Islet precursor cell (in vitro differentiated cells): ENCODE measurements around the gene CACNA2D3.

ENCODE experiments used
- DNase-seq: peaks from one replicate; pipeline ENCODE4 v3.0.0-alpha.2; 2018

The CACNA2D3 gene

DNA sequence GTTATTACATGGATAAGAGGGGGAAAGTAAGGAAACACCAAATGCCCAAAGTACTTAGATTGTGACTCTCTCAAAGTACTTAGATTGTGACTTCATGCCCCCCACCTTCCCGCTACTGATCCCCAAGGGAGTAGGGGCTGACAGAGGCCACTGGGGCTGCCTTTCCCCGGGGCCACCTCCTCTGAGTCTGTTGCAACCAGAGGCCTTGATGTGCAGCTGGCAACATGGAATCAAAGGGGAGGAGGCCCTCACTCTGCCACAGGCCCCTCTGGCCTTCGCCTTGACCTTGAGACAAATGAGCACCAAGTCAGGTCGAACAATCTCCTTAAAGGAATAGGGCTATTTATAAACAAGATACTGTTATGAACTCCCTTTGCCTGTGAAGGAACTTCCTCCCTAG is 743.0 kb downstream of the CACNA2D3 start:
- DNase-seq: no peak

DNA sequence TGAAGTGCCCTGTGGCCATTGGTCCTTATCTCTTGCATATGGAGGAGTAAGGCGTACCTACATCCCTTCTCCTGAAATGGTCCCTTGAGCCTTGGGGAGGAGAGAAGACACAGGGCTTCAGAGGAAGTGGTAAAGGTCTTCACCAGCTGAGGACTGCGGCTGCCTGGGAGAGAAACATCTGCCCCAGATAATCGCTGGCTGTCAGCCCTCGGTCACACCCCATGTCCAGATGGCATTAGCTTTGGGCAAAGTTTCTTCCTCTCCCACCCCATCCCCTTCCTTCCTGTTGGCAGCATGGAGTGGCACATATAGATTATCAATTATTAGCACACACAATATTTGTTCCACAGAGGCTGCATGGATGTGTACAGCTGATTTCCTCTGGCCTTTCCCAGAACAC is 743.9 kb downstream of the CACNA2D3 start:
- no peak for DNase-seq

DNA sequence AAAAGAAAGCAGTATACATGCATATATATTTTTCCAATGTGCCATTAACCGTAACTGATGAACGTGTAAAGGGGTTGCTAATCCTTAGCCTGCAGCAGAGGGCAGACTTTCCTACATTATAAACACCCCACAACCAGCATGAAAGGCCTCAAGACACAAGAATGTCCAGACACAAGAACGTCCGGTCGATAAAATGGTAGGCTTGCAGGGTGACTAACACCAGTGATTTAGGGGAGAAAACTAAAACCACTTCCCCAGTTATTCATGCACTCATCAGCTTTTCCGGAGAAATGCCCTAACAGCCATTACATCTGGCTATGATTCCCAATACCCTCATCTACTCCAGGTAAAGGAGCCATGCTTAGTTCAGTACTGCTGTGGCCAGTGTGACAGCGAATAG is 748.1 kb downstream of the CACNA2D3 start:
- DNase-seq: peak; percentile 86

DNA sequence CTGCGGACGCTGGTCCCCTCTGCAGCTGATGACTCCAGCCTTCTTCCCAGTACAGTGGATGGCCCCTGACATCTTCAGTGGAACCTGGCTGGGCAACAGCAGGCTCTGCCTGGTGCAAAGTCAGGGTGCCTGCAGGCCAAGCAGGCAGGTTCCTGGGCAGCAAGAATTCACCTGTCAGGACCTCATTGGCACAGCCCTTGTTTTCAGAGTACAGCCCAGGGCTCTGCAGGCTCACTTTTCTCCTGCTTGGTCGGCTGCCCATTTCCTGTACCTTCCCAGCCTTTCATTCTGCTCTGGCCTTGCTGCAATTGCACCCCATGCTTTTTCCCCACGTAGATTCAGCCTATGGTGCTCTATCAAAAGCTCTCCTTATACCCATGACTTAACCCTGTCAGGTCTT is 749.5 kb downstream of the CACNA2D3 start:
- no peak for DNase-seq

DNA sequence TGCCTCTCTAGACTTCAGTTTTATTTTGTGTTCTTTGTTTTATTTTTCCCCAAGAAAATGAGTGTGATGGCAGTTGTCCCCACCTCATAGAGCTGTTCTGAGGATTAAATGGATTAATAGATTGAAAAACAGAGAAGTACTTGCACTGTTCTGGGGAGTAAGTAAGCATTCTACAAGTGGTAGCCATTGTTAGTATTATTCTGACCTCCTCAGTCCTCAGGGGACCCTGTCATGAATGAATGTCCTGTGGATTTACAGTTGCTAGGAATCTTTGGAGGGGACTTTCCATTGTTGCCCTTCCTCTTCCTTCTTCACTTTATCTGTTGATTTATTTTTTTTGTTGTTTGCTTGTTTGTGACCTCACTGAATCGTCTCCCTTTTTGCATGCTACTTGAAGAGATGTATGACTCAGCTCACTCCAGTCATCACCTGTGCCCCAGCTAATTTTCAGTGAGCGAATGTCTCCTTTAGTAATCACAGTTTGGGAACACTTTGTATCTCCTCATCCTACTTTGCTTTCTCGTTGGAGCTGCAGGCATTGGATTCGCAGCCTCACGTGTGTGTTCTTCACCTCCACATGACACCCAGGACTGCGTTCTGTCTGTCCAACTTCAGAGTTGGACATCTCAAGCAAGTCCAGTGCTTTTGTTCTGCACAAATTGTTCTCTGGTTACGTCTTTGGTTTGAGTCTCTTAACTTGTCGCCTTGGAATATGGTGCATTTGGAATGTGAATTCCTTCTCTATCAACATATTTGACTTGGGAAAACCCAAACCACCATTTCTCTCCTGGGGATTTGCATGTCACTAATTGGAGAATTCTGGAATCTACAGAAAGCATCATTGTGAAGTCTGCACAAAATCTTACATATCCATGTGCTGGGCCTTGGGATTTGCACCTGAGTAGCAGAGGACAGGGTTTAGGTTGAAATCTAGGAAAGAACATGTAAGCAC is 751.0 kb downstream of the CACNA2D3 start:
- DNase-seq: no peak

DNA sequence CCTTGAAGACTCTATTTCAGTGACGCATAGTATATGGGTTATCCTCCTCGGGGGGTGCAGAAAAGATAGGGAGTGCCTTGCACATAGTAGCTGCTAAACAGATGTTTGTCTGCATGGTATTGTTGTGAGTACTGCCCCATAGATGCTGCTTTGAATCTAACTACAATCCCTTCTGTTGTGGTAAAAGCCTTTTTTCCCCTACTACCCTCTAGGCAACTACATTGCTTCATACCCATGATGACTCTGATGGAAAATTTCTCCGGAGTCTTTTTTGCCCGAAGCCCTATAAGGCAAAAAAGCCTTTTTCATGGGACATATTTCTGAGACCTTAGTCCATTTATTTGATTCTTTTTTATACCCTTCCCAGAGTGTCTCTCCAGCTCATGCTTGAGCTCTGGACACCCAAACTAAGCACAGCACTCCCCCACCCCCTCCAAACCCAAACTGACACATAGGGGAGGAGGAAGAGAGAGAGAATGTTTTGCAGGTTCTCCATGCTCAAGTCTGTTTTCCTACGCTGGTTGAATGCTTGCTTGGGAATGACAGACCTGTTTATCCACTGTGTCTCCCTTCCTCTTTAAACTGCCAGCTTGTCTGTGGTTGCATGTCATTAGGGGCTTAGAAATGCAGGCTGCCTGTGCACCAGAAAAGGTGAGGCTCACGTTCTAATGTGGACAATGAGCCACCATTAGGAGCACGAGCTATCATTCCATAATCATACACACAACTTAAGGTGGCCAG is 752.6 kb downstream of the CACNA2D3 start:
- DNase-seq: peak; percentile 69

DNA sequence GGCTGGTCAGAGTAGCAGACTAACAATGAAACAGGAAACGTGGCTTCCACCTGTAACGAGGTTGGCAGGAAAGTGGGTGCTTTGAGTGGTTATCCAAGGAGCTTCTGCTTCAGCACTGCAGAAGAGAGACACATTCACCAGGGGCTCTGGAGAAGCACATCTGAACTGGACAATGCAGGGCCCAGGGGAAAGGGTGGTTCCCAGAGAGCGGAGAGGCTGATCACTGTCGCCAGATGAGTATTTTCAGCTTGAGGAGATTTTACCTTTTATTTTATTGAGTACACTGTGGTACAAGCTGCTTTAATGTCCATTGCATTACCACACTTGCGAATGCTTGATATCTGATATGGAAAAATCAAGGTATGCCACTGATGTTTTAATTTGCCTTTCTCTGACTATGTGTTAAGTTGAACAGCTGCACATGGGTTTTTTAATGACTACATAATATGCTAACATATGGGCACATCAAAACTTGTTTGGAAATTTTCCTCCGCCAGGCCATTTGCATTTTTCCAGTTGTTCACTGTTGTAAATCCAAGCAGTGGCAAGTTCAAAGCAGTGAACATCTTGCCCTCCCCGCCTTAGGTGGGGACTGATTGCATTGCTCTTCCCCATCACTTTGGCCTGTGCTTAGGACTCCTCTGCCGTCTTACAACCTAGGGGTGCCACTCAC is 753.4 kb downstream of the CACNA2D3 start:
- DNase-seq: no peak

DNA sequence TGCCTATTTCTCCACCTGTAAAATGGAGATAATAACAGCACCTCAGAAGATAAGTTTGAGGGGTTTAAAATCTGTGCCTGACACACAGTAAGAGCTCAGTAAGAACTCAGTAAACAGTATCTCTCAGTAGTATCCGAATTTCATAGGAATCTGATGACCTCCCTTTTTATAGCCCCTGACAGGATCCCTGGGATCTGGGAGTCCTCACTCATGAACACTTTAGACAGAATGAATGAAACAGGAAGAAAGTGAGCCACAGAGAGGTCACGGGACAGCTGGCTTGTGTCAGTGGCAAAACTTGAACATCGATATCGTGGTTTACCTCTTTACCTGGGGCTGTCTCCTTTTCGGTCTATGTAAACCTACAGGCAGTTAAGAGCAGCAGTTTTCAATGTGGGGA is 754.3 kb downstream of the CACNA2D3 start:
- DNase-seq: no peak

DNA sequence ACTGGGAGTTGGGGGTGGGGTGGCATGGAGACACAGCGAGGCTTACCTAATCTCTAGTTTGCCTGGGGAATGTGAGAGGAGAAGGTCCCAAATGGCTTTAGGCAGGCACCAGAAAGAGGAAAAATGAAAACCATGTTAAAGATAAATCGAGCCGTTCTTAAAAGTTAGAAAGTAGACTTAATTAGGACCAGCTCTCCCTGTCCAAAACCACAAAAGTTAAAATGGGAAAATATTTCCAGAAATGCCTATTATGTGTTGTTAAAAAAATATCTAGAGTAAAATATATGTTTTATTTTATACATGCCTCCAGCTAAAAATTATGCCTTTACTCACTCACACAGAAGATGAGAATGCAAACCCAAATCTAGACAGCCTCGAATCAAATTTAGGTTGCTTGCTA is 755.4 kb downstream of the CACNA2D3 start:
- DNase-seq: no peak

DNA sequence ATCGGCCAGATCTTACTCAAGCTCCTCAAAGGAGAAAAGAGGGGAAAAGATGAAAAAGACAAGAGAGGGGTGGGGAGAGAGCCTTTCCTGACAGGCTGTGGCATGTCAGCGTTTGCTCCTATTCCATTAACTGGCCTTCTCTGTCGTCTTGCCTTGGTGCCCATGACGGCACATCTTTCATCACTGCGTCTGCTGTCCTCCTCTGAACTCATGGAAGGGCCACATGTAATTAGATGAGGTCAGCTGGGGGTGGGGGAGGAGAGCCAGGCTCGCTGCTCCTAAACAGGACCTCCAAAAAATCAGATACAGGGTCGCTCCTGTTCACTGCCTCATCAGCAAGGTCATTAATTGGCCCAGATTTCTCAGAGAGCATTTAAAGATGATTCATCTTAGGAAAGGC is 755.8 kb downstream of the CACNA2D3 start:
- DNase-seq: peak; percentile 88

DNA sequence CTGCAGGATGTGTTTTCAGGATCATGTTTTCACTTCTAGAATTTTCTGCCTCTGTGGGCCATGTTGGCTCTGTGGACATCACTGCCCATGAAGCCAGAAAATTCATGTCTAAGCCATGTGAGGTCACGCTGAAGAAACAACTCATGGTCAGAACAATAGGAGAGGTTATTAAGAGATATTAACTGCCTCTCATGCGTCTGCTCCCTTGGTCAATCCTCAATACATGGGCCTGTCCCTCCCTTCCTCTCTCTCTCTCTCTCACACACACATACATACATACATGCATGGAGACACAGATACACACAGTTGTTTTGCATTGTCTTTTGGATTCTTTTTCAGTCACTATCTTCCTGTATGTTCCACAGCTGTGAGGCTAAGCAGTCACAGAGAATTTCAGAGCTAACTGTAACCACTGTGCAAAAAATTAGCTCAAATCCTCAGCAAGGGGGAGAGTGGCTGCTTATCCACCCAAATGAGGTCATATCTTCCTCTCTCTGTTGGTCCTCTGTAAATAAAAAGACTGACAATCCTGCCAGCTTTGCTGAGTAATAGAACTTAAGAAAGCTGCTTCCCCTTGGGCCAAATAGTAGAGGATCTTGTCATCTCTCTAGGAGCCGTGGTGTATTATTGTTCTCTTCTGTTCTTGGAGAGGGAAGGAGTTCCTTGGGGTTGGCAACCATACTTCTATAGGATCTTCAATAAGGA is 759.9 kb downstream of the CACNA2D3 start:
- no peak for DNase-seq

DNA sequence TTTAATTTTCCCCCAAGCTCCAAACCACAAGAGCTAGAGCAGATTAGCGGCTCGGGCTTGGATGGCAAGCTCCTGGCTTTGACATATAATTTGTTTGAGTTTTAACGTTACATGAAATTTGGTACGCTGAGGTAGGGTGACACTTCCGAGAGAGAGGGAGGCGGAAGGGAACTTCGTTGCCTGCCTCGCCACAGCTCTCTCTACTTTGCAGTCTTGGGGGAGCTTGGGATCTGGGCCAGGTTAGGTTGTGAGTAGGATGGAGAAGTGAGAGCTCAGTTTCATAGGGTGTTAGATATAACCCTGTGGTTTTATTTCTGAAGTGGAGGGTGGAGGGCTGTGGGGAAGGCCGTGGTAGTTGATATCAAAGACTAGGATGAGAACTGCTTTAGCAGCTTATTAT is 765.8 kb downstream of the CACNA2D3 start:
- no peak for DNase-seq

DNA sequence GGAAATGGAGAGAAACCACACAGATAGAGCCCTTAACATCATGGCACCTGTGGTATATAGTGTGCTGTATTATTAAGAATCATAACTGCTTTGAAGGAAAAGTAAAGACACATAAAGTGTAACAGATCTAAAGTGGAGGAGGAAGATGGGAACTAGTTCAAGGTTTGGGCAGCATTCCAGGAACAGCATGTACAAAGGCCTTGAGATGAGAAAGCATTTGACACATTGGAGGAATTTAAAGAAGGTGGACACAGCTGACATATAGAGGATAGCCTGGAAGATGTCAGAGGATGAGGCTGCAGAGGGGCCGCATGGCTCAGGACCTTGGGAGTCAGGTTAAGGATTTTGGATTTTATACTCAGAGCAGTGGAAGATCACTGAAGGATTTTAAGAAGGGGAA is 766.5 kb downstream of the CACNA2D3 start:
- no peak for DNase-seq

DNA sequence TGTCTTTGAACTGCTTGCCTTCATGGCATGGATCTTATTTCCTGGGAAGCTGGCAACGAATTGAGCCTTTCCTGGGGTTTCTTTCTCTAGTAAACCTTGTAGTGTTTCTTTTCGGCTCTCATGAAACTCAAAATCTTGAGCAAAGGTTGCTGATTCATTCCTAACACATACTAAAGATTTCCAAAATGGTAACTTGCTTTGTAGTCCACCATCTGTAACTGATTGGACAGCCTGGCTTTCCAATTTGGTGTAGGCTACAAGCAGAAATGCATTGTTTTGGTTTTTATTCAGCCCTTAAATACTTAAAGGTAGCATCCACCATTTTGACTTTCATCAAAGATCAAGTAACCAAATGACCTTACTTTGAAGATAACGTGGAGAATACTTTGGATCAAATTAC is 767.4 kb downstream of the CACNA2D3 start:
- DNase-seq: no peak

DNA sequence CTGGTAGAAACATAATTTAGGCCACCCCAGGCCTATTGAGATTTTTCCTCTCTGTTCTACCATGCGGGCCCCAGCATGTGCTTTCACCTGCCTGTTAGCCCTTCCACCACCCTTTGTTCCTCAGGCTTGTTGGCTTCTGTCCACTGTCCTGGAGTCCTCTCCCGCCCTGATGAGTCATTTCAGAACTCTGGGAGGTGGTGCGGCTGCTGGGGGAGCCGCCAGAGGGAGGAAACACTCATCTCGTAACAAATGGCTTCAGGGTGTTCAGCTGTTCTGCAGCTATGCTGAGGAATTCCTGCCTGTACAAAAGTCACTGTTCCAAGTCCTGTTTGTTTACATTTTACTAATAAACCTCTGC is 769.2 kb downstream of the CACNA2D3 start:
- DNase-seq: peak; percentile 98

DNA sequence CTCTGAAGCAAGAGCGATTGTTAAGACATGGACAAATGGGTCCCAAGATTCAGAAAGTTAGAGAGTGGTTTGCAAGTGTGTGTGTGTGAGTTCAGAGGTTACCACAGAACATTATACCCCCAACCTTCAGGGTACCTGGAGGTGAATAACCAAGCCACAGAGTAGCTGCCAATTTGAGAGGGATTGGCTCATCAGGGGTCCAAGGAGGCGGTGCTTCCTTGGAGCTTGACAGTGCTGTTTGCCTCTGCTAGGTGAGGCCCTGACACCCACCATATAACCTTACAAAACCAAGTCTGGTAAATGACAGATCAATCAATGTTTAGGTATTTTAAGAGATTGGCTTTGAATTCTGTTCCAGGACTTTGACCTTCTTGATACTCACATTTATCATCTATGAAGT is 769.8 kb downstream of the CACNA2D3 start:
- no peak for DNase-seq

DNA sequence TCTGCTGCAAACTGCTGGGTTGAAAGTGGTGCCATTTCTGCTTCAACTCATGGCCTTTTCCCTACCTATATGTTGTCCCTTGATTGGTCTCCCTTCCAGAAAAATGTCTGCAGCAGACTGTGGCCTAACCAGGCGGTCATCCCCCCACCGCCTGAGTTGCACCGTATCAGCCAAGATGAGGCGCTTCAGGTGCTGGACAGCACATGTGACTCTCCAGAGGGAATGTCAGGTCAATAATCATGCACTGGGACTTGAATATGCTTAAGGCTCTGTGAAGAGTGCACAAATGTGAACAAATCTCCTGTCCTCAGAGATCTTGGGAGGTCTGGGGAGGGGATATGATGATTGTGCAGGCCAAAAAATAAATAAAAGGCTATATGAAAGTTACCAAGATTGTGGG is 773.3 kb downstream of the CACNA2D3 start:
- no peak for DNase-seq

DNA sequence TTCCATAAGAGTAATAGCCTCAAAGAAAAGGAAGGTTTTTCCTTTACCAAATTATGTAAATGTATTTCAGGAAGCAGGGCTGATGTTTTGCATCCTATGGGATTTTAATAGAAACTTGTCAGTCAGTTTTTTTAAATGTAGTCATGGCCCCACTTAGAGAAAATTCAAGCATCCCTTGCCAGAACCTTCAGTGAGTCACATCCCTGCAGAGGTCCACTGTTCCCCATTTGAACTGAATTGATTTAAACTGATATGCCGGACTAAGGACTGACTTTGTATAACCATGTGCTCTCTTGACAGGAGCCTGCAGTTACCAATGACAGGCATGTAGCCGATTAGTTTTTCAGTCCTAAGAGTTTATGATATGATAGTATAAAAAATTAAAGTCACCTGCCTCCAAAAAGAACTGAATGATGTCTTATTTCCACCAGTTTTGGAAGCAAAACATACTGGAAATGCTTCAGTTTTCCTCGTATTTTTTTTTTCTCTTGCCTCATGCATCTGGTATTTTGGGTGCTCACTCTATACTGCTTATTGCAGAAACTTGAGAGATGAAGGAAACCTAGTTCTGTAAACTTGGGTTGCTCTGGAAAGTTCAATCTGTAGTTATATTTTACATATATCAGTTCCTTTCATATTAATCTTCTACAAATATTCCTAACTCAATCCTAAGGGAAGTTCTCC is 774.8 kb downstream of the CACNA2D3 start:
- DNase-seq: no peak

DNA sequence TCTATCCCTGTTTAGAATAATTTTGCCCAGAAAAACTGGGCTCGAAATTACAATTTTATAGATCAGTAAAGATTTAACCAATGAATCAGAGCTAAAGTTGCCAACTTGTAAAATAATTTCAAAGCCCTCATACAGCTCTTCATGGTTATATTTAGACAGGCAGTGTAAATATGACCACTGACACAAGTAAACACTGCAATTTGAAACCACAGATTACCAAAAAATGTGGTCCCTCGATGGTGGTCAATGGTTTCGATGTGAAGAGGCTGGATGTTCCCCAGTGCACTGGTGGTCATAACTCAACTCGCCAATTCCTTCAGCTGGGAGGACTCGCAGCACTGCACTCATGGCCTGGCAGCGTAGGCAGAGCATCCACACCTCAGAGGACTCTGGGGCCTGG is 776.9 kb downstream of the CACNA2D3 start:
- DNase-seq: no peak

DNA sequence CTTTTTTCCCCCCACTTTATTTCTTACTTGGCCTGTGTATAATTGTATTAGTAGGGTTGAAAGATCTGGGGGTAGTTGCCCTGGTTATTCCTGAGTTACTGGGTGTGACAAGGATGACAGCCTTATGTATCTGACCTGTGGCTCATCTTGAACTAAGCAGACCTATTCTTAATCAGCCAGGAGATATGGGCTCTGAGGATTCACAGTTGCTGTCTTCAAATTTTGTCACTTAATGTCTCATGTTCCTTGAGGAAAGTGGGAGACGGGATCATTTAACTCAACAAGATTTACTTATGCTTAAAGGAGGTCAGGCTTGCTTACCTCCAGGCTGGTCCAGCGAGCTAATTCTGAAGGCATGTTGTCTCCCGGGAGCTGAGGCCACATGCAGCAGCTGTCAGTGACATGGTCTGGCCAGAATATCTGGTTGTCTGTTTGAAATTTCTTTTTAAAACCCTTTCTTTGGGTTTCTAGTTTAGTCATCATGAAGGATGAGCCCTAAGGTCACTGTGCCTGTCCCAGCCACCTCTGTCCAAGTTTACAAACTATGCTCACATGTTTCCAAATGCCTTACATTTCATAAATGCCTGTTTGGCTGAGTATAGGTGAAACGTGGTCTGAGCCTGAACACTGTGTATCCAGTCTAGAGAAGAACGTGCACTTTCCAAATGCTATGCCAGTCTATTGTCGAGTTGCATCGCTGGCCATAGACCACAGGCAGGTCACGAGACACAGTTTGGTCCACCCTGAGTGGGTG is 778.7 kb downstream of the CACNA2D3 start:
- peak; percentile 74 for DNase-seq

DNA sequence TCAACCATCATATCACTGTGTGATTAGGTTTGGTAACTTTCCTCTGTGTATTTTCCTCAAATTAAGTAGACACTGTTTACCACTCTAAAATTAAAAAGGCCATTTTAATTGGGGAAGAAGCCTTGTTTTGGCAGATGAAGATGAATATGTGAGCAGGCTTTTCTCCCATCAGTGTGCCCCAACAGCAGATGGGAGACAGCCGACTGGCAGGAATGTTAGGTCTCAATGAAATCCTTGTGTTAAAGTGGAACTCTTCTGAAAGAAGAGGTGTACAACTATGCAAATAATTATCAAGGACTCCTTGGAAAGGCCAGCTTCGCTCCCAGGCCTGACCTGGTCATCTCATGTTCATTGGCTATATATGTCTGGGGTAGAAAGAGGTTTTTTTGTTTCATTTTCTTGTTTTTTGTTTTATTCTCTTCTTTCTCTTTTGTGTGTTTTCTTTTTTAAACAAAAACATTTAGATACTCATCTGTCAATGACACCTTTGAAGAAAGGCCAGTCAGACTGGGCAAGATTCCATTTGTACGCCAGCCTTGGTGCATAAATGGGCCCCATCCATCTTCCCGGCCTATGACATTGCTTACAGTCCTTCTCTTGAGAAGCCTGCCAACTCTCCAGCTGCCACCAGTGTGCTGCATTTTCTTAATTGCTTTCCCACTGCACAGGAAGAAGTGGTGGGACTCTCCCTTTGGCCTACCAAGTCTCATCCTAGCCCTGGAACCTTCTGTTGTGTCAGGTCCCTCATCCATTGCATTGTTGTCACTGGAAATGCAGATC is 779.7 kb downstream of the CACNA2D3 start:
- DNase-seq: no peak
